ENCODE data around the gene ANKRD13B. TPM values are rescaled to one million over a fixed set of nuclear protein-coding genes. Genes with fewer than 3 reads are reported as not detected.
A peak's percentile ranks its signal among the peaks of the same experiment; 100 is the strongest.

Gene ANKRD13B
- total and polyA plus RNA-seq, 2 donors (not counting 1 experiment from before 2014, with no cell fraction given): 1.6 to 2.8 TPM

DNA sequence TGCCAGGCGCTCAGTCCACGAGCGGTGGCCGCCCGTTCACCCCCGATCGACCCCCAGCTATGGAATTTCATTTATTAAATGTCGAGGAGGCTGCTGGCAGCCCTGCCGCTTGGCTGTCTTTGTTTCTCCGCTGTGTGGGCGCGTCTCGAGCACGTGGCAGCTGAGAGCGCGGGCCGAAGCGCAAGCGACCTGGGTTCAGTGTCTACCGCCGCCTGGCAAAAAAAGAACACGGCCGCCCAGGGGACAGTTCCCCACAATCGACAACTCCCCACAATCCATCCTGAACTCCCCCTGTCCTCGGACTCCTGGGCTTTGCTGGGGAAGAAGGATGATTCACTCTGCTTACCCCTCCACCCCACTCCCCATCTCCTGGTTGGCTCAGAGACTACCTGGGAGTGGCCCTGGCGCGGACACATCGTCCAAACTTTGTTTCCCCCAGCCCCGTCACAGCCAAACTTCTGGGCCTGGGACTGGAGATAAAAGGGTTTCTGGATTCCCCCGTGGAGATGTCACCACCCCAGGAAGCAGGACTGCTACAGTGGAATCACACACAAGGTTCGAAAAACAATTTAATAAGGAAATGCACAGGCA is 1.7 kb upstream of the ANKRD13B start:
- Mint-ChIP-seq H3K4me1 (peaks cover 56% of the 10 kb centered on the region), H3K9me3 (ENCODE audit: insufficient read depth) (no peaks in the 10 kb centered on the region)

More for the DNA sequence above, 1.7 kb upstream of the ANKRD13B start:
- peak overlapping the region; percentile 91 for H3K4me3 Mint-ChIP-seq
- ChIA-PET POLR2A (interaction anchor here (1.0 to 3.0 kb wide), 4 partner anchors 11 to 24 kb away, joined by 3 to 18 read pairs (median 6); no protein-coding TSS in a partner anchor), CTCF (interaction anchor here (0.6 to 4.7 kb wide), 30 partner anchors 8 to 504 kb away, joined by 3 to 126 read pairs (median 4); partner anchors contain the start of genes ABHD15 and TP53I13)
- H2AFZ ChIP-seq (ENCODE audit: insufficient read depth, low read depth, low read length, poor library complexity, severe bottlenecking): peak overlapping the region; percentile 99
- peak overlapping the region; percentile 94 for H3K27ac Mint-ChIP-seq
- H4K20me1 ChIP-seq (ENCODE audit: control insufficient read depth, insufficient read depth, low read length, poor library complexity, severe bottlenecking): peaks cover 14% of the 10 kb centered on the region
- intact Hi-C loops (cut with micrococcal nuclease): loop anchor here (1.0 to 5.0 kb wide), 3 partner anchors 11 to 171 kb away; no protein-coding TSS in a partner anchor
- H3K36me3 ChIP-seq (replicated peaks in 1 of 2; ENCODE audit: control extremely low read depth in 1 of 2, control insufficient read depth in 1 of 2, extremely low read depth in 1 of 2, insufficient read depth in 2 of 2, low read length in 1 of 2): no peaks in the 10 kb centered on the region
- no peak for TF ChIP-seq EZH2 (IDR thresholded peaks at IDR 0.05; ENCODE audit: borderline replicate concordance, insufficient read depth, low read depth, low read length, poor library complexity, severe bottlenecking)
- TF ChIP-seq, protein P1, sequence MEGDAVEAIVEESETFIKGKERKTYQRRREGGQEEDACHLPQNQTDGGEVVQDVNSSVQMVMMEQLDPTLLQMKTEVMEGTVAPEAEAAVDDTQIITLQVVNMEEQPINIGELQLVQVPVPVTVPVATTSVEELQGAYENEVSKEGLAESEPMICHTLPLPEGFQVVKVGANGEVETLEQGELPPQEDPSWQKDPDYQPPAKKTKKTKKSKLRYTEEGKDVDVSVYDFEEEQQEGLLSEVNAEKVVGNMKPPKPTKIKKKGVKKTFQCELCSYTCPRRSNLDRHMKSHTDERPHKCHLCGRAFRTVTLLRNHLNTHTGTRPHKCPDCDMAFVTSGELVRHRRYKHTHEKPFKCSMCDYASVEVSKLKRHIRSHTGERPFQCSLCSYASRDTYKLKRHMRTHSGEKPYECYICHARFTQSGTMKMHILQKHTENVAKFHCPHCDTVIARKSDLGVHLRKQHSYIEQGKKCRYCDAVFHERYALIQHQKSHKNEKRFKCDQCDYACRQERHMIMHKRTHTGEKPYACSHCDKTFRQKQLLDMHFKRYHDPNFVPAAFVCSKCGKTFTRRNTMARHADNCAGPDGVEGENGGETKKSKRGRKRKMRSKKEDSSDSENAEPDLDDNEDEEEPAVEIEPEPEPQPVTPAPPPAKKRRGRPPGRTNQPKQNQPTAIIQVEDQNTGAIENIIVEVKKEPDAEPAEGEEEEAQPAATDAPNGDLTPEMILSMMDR (IDR thresholded peaks at IDR 0.05): no peak
- peaks cover 50 to 63% of the 10 kb centered on the region in 2 donors for H3K4me1 ChIP-seq (ENCODE audit: control insufficient read depth in 2 of 2, insufficient read depth in 2 of 2, low read length in 2 of 2)
- ATAC-seq (ENCODE audit: low read depth) (no peak), DNase-seq (peak; percentile 57)
- H3K4me2 ChIP-seq (replicated peaks; ENCODE audit: low read depth, low read length, poor library complexity, severe bottlenecking): peak overlapping the region; percentile 99
- H3K27me3 ChIP-seq (replicated peaks in 1 of 4; ENCODE audit: control extremely low read depth in 1 of 4, control insufficient read depth in 3 of 4, insufficient read depth in 4 of 4, low read length in 3 of 4): peaks cover 0 to 7% (median 2%) of the 10 kb centered on the region in 4 experiments
- no peak overlapping the region for H3K27ac ChIP-seq (ENCODE audit: low read length in 2 of 2)
- H3K9me3 ChIP-seq (ENCODE audit: control extremely low read depth in 1 of 3, control insufficient read depth in 2 of 3, insufficient read depth in 1 of 3, low read length in 2 of 3): peaks cover 0 to 2% (median 0%) of the 10 kb centered on the region in 3 donors
- WGBS (ENCODE audit: insufficient coverage): 4% methylated on average over 24 of the region's 31 CpGs
- no peaks in the 10 kb centered on the region for H3K27me3 Mint-ChIP-seq
- peak overlapping the region in 4 of 5 experiments; percentile 31 to 75 (median 44) for H3K4me3 ChIP-seq (ENCODE audit: control extremely low read depth in 1 of 5, extremely low read depth in 1 of 5, insufficient read depth in 1 of 5, low read depth in 2 of 5, low read length in 4 of 5)
- H3K79me2 ChIP-seq (ENCODE audit: control insufficient read depth, insufficient read depth, low read length): peaks cover 35% of the 10 kb centered on the region
- H3K9ac ChIP-seq (ENCODE audit: low read length): peak overlapping the region; percentile 85
